HCT116 (cell line): ENCODE results near the gene YDJC. TPM values are rescaled to one million over a fixed set of nuclear protein-coding genes. Genes with fewer than 3 reads are reported as not detected.
"Not testable (repeated sequence)": the region's sequence is repeated elsewhere in the genome, so short reads cannot be mapped to it uniquely, and the experiment has no call there.

ENCODE experiments used
- ATAC-seq: fragments of 200-7000 bp; cut with Tn5 transposase; 2 replicates; pipeline ENCODE4 v1.9.1; 2020; ENCODE audit warnings: mild to moderate bottlenecking, moderate library complexity
- BruUV-seq: library from RNA; stranded (reverse); fragments of 400-500 nt; replicated peaks from 2 replicates; lab custom pipeline; 2021; lab: Mats Ljungman, UMichigan
- CTCF ChIA-PET: fragments of 300-600 bp; sonication (Branson Sonifier 250); formaldehyde crosslinking; loops from one replicate; lab custom pipeline; 2021; ENCODE audit warnings: antibody characterized with exemption; lab: Charles Lee
- POLR2A ChIA-PET: fragments of 300-600, 350-600 bp; sonication (Branson Sonifier 250); formaldehyde crosslinking; loops from one replicate; lab custom pipeline; 2021; ENCODE audit warnings: antibody characterized with exemption; lab: Charles Lee
- RAD21 ChIA-PET, 2 experiments: fragments of 300-600 bp; sonication (Branson Sonifier 250); formaldehyde crosslinking; loops; one replicate each; lab custom pipeline; 2023; ENCODE audit warnings: low total read pairs in 2 of 2; ENCODE audit not compliant: uncharacterized antibody in 2 of 2, unreplicated experiment in 2 of 2, low non-redundant PET in 1 of 2; lab: Charles Lee
- DNase-seq: peaks from one replicate; pipeline ENCODE4 v3.0.0-alpha.2; 2010; ENCODE audit warnings: low read depth, low spot score
- H2AFZ ChIP-seq: fragments of 200-600 bp; shearing (Covaris generic), sonication (generic); 2 replicates; pipeline ENCODE4 v1.6.1; 2017; ENCODE audit warnings: low read depth, mixed run types, mixed read lengths, antibody characterized with exemption, low read length; ENCODE audit not compliant: poor library complexity, severe bottlenecking
- H3K27ac ChIP-seq: 2 replicates; pipeline ENCODE4 v1.5.1; 2012; ENCODE audit warnings: low read depth, low read length
- H3K27me3 ChIP-seq: fragments of 200-600 bp; sonication (generic); 2 replicates; pipeline ENCODE4 v1.6.1; 2016; ENCODE audit warnings: mixed run types, low read length, mixed read lengths; ENCODE audit not compliant: insufficient read depth
- H3K36me3 ChIP-seq, 2 experiments: fragments of 200-500 bp in 1 of 2; fragments of 200-600 bp in 1 of 2; sonication (Bioruptor generic) in 1 of 2; sonication (generic) in 1 of 2; 2 replicates each; pipeline versions ENCODE4 v1.5.1 to v1.6.1; 2014 to 2016; ENCODE audit warnings: low read length in 2 of 2, inconsistent platforms in 1 of 2, mixed read lengths in 1 of 2, mixed run types in 1 of 2; ENCODE audit not compliant: insufficient read depth in 2 of 2, control insufficient read depth in 1 of 2
- H3K4me1 ChIP-seq, 2 experiments: fragments of 200-600 bp in 1 of 2; sonication (generic) in 1 of 2; 2 replicates each; pipeline versions ENCODE4 v1.5.1 to v1.6.1; 2012 to 2017; ENCODE audit warnings: low read length in 2 of 2, inconsistent platforms in 1 of 2, mild to moderate bottlenecking in 1 of 2, mixed read lengths in 1 of 2, mixed run types in 1 of 2, moderate library complexity in 1 of 2; ENCODE audit not compliant: insufficient read depth in 2 of 2, control insufficient read depth in 1 of 2
- H3K4me2 ChIP-seq: fragments of 200-600 bp; sonication (generic); 2 replicates; pipeline ENCODE4 v1.6.1; 2017; ENCODE audit warnings: mixed run types, low read length, mixed read lengths
- H3K4me3 ChIP-seq, 2 experiments: fragments of 200-600 bp in 1 of 2; sonication (generic) in 1 of 2; replicated peaks in 1 of 2; 2 replicates each; pipeline ENCODE4 v1.5.1; 2011 to 2016; ENCODE audit warnings: low read length in 2 of 2, control low read depth in 1 of 2, low read depth in 1 of 2, mild to moderate bottlenecking in 1 of 2, mixed read lengths in 1 of 2, mixed run types in 1 of 2
- H3K79me2 ChIP-seq: fragments of 200-600 bp; sonication (generic); 2 replicates; pipeline ENCODE4 v1.6.1; 2017; ENCODE audit warnings: mild to moderate bottlenecking, mixed run types, low read length, moderate library complexity, mixed read lengths; ENCODE audit not compliant: insufficient read depth
- H3K9ac ChIP-seq: fragments of 200-600 bp; sonication (generic); 2 replicates; pipeline ENCODE4 v1.6.1; 2016; ENCODE audit warnings: low read length, mixed read lengths
- H3K9me2 ChIP-seq: fragments of 200-600 bp; sonication (generic), shearing (Covaris generic); 2 replicates; pipeline ENCODE4 v1.6.1; 2017; ENCODE audit warnings: mixed run types, mild to moderate bottlenecking, moderate library complexity; ENCODE audit not compliant: insufficient read depth
- H3K9me3 ChIP-seq, 2 experiments: fragments of 200-500 bp in 1 of 2; fragments of 200-600 bp in 1 of 2; sonication (Bioruptor generic) in 1 of 2; sonication (generic) in 1 of 2; 2 replicates each; pipeline ENCODE4 v1.6.1; 2014 to 2017; ENCODE audit warnings: low read length in 2 of 2, mixed read lengths in 2 of 2, inconsistent platforms in 1 of 2, low read depth in 1 of 2, mild to moderate bottlenecking in 1 of 2, mixed run types in 1 of 2, moderate library complexity in 1 of 2; ENCODE audit not compliant: control insufficient read depth in 1 of 2, insufficient read depth in 1 of 2
- H4K20me1 ChIP-seq: fragments of 200-600 bp; sonication (generic), shearing (Covaris generic); 2 replicates; pipeline ENCODE4 v1.6.1; 2017; ENCODE audit warnings: mixed run types, mild to moderate bottlenecking, moderate library complexity; ENCODE audit not compliant: insufficient read depth
- CTCF ChIP-seq, 3 experiments: fragments of 200-600 bp in 1 of 3; sonication (generic) in 1 of 3; IDR thresholded peaks in 2 of 3; conservative IDR thresholded peaks in 1 of 3; 2 replicates each; pipeline ENCODE4 v1.5.1; 2012 to 2017; ENCODE audit warnings: low read depth in 2 of 3, low read length in 2 of 3, antibody characterized with exemption in 1 of 3, borderline replicate concordance in 1 of 3, control low read depth in 1 of 3, mild to moderate bottlenecking in 1 of 3, mixed read lengths in 1 of 3, mixed run types in 1 of 3, moderate library complexity in 1 of 3; ENCODE audit not compliant: insufficient read depth in 1 of 3
- FOSL1 ChIP-seq: IDR thresholded peaks from 2 replicates; pipeline ENCODE4 v1.6.1; 2012; ENCODE audit warnings: low read depth
- POLR2A ChIP-seq: IDR thresholded peaks from 2 replicates; pipeline ENCODE4 v1.7.0; 2011; ENCODE audit warnings: borderline replicate concordance; ENCODE audit not compliant: insufficient read depth, insufficient read length; ENCODE audit errors: extremely low read depth
- RAD21 ChIP-seq: IDR thresholded peaks from 2 replicates; pipeline ENCODE4 v1.6.1; 2012; ENCODE audit warnings: low read depth, mild to moderate bottlenecking
- SIN3A ChIP-seq: IDR thresholded peaks from 2 replicates; pipeline ENCODE4 v1.6.1; 2012; ENCODE audit warnings: low read depth
- SRF ChIP-seq: IDR thresholded peaks from 2 replicates; pipeline ENCODE4 v1.6.1; 2012; ENCODE audit warnings: low read depth
- intact Hi-C: fragments of 100-400 bp; cut with micrococcal nuclease; formaldehyde crosslinking; loops from 2 replicates; pipeline ENCODE4 v1.10.0; 2022
- total RNA-seq: library from RNA; stranded (reverse); gene quantifications from one replicate; pipeline ENCODE4 v1.2.1, GENCODE V29; 2021; ENCODE audit not compliant: unreplicated experiment

The YDJC gene
- total RNA-seq, 1 experiment from 2014 or later: 78.3 TPM

GRCh38 chr22:21679383-21679782 lies 49.6 kb upstream of the YDJC start (continued):
- TF ChIP-seq CTCF (IDR thresholded peaks at IDR 0.05 in 2 of 3, conservative IDR thresholded peaks at IDR 0.05 in 1 of 3; ENCODE audit: borderline replicate concordance in 1 of 3, insufficient read depth in 1 of 3, low read depth in 2 of 3, low read length in 2 of 3) (no peak), FOSL1 (no peak), POLR2A (no peak)

GRCh38 chr22:21678842-21679241 lies 49.0 kb upstream of the YDJC start:
- H3K9ac ChIP-seq, H4K20me1 ChIP-seq, H3K79me2 ChIP-seq, H3K4me1 ChIP-seq, BruUV-seq, DNase-seq, H3K36me3 ChIP-seq, H2AFZ ChIP-seq, intact Hi-C loops, CTCF ChIA-PET, ATAC-seq, H3K27me3 ChIP-seq, H3K4me2 ChIP-seq, RAD21 ChIA-PET, POLR2A ChIA-PET, H3K9me2 ChIP-seq, H3K27ac ChIP-seq, H3K9me3 ChIP-seq, H3K4me3 ChIP-seq: not testable (repeated sequence)

- no peaks in the 10 kb centered on the region for H3K27me3 ChIP-seq
- POLR2A ChIA-PET: no interaction called here
- TF ChIP-seq RAD21 (no peak), SRF (no peak), SIN3A (no peak), FOSL1 (no peak)
- H3K36me3 ChIP-seq: peaks cover 11 to 16% of the 10 kb centered on the region in 2 experiments; a peak in 3 of 4 replicates
- CTCF ChIA-PET: no interaction called here
- no peak for ATAC-seq
- no peaks in the 10 kb centered on the region for H3K9me3 ChIP-seq
- H2AFZ ChIP-seq: no peak overlapping the region
- H3K79me2 ChIP-seq: no peaks in the 10 kb centered on the region
- H3K4me2 ChIP-seq: no peak overlapping the region
- no peak for DNase-seq
- no peak overlapping the region for H3K9ac ChIP-seq
- BruUV-seq: no TSS peak
- no peaks in the 10 kb centered on the region for H3K9me2 ChIP-seq
- no peak overlapping the region for H3K27ac ChIP-seq
- intact Hi-C loops: no loop called here
- no peak overlapping the region for H3K4me3 ChIP-seq
- RAD21 ChIA-PET: no interaction called here
- no peaks in the 10 kb centered on the region for H4K20me1 ChIP-seq
- H3K4me1 ChIP-seq: peaks cover 0 to 6% of the 10 kb centered on the region in 2 experiments; a peak in 1 of 4 replicates
Measured at GRCh38 chr22:21677606-21678443, 48.0 kb upstream of the YDJC start.
